Measurements from ENCODE around the gene TRAF3IP1.

The TRAF3IP1 gene

GRCh38 chr2:238445409-238446190 lies 125.3 kb downstream of the TRAF3IP1 start:
- TF ChIP-seq PKNOX1 (IDR thresholded peaks at IDR 0.05) (no peak), NFRKB (IDR thresholded peaks at IDR 0.05) (no peak), SUZ12 (IDR thresholded peaks at IDR 0.05) (no peak), FOXK2 (IDR thresholded peaks at IDR 0.05) (no peak)
- ChIA-PET CTCF (no interaction called here), POLR2A (no interaction called here)
- no peak for DNase-seq (ENCODE audit: extremely low spot score)

- POLR2A ChIA-PET = no interaction called here
- CTCF ChIA-PET = no interaction called here
- no peak for DNase-seq (ENCODE audit: extremely low spot score)
- TF ChIP-seq SUZ12 (IDR thresholded peaks at IDR 0.05) (no peak), FOXA1 (IDR thresholded peaks at IDR 0.05) (no peak), LEF1 (IDR thresholded peaks at IDR 0.05; ENCODE audit: borderline replicate concordance) (no peak), NFRKB (IDR thresholded peaks at IDR 0.05) (no peak), PKNOX1 (IDR thresholded peaks at IDR 0.05) (no peak), FOXM1 (IDR thresholded peaks at IDR 0.05; ENCODE audit: borderline replicate concordance) (no peak), FOXK2 (IDR thresholded peaks at IDR 0.05) (no peak), SP1 (IDR thresholded peaks at IDR 0.05) (no peak), HDGF (IDR thresholded peaks at IDR 0.05; ENCODE audit: borderline replicate concordance) (no peak), ELF4 (IDR thresholded peaks at IDR 0.05) (no peak), BHLHE40 (IDR thresholded peaks at IDR 0.05; ENCODE audit: borderline replicate concordance) (no peak), TARDBP (IDR thresholded peaks at IDR 0.05) (no peak), ZNF384 (IDR thresholded peaks at IDR 0.05) (no peak), L3MBTL2 (conservative IDR thresholded peaks at IDR 0.05) (no peak), ARNT (IDR thresholded peaks at IDR 0.05) (no peak)
Measured at GRCh38 chr2:238446371-238446770, 126.1 kb downstream of the TRAF3IP1 start.

- DNase-seq (ENCODE audit: extremely low spot score) = no peak
- ChIA-PET POLR2A (no interaction called here), CTCF (no interaction called here)
- TF ChIP-seq BHLHE40 (IDR thresholded peaks at IDR 0.05; ENCODE audit: borderline replicate concordance) (no peak), SUZ12 (IDR thresholded peaks at IDR 0.05) (no peak), TARDBP (IDR thresholded peaks at IDR 0.05) (no peak), FOXM1 (IDR thresholded peaks at IDR 0.05; ENCODE audit: borderline replicate concordance) (no peak), PKNOX1 (IDR thresholded peaks at IDR 0.05) (no peak), NFRKB (IDR thresholded peaks at IDR 0.05) (no peak), ZNF384 (IDR thresholded peaks at IDR 0.05) (no peak), ARNT (IDR thresholded peaks at IDR 0.05) (no peak), LEF1 (IDR thresholded peaks at IDR 0.05; ENCODE audit: borderline replicate concordance) (no peak), CTBP1 (IDR thresholded peaks at IDR 0.05; ENCODE audit: borderline replicate concordance) (no peak), FOXA1 (IDR thresholded peaks at IDR 0.05) (no peak), FOXK2 (IDR thresholded peaks at IDR 0.05) (no peak), HDGF (IDR thresholded peaks at IDR 0.05; ENCODE audit: borderline replicate concordance) (no peak), L3MBTL2 (conservative IDR thresholded peaks at IDR 0.05) (no peak)
Measured at GRCh38 chr2:238448031-238448955, 128.0 kb downstream of the TRAF3IP1 start.

GRCh38 chr2:238449241-238449640 lies 128.9 kb downstream of the TRAF3IP1 start:
- ChIA-PET POLR2A (no interaction called here), CTCF (no interaction called here)
- TF ChIP-seq FOXM1 (IDR thresholded peaks at IDR 0.05; ENCODE audit: borderline replicate concordance) (no peak), ARNT (IDR thresholded peaks at IDR 0.05) (no peak), SP1 (IDR thresholded peaks at IDR 0.05) (no peak), TARDBP (IDR thresholded peaks at IDR 0.05) (no peak), BHLHE40 (IDR thresholded peaks at IDR 0.05; ENCODE audit: borderline replicate concordance) (no peak), NFRKB (IDR thresholded peaks at IDR 0.05) (no peak), HDGF (IDR thresholded peaks at IDR 0.05; ENCODE audit: borderline replicate concordance) (no peak), ELF4 (IDR thresholded peaks at IDR 0.05) (no peak), ZNF384 (IDR thresholded peaks at IDR 0.05) (no peak), L3MBTL2 (conservative IDR thresholded peaks at IDR 0.05) (no peak), LEF1 (IDR thresholded peaks at IDR 0.05; ENCODE audit: borderline replicate concordance) (no peak), FOXK2 (IDR thresholded peaks at IDR 0.05) (no peak), FOXA1 (IDR thresholded peaks at IDR 0.05) (no peak), SUZ12 (IDR thresholded peaks at IDR 0.05) (no peak), PKNOX1 (IDR thresholded peaks at IDR 0.05) (no peak), CTBP1 (IDR thresholded peaks at IDR 0.05; ENCODE audit: borderline replicate concordance) (no peak)
- DNase-seq (ENCODE audit: extremely low spot score) = no peak

GRCh38 chr2:238449909-238450417 lies 129.6 kb downstream of the TRAF3IP1 start:
- POLR2A ChIA-PET = no interaction called here
- no peak for TF ChIP-seq PKNOX1 (IDR thresholded peaks at IDR 0.05)
- no peak for TF ChIP-seq FOXA1 (IDR thresholded peaks at IDR 0.05)
- TF ChIP-seq L3MBTL2 (conservative IDR thresholded peaks at IDR 0.05) = no peak
- no peak for TF ChIP-seq NFRKB (IDR thresholded peaks at IDR 0.05)
- TF ChIP-seq LEF1 (IDR thresholded peaks at IDR 0.05; ENCODE audit: borderline replicate concordance) = no peak
- TF ChIP-seq ZNF384 (IDR thresholded peaks at IDR 0.05) = no peak
- TF ChIP-seq HDGF (IDR thresholded peaks at IDR 0.05; ENCODE audit: borderline replicate concordance) = no peak
- no peak for TF ChIP-seq TARDBP (IDR thresholded peaks at IDR 0.05)
- no peak for TF ChIP-seq SP1 (IDR thresholded peaks at IDR 0.05)
- TF ChIP-seq CTBP1 (IDR thresholded peaks at IDR 0.05; ENCODE audit: borderline replicate concordance) = no peak
- no peak for TF ChIP-seq ELF4 (IDR thresholded peaks at IDR 0.05)
- no peak for TF ChIP-seq ARNT (IDR thresholded peaks at IDR 0.05)
- CTCF ChIA-PET = no interaction called here
- no peak for DNase-seq (ENCODE audit: extremely low spot score)
